ENCODE measurements around the gene LRCH1.

- TF ChIP-seq POLR2A (IDR thresholded peaks at IDR 0.05; ENCODE audit: low read length) (no peak), GATA1 (IDR thresholded peaks at IDR 0.05; ENCODE audit: low read depth, low read length) (no peak)
Measured at GRCh38 chr13:46736541-46737310, 183.8 kb downstream of the LRCH1 start.

Data from erythroblast (primary cell).